Right cardiac atrium (tissue), 5 donors: Measurements from ENCODE around the gene DRAXIN. TPM values are rescaled to one million over a fixed set of nuclear protein-coding genes. Genes with fewer than 3 reads are reported as not detected.

Source experiments
- ATAC-seq, 2 donors: fragments of 200-7000 bp; cut with Tn5 transposase; one replicate each; pipeline versions ENCODE4 v1.8.0 to v1.9.1; 2020; ENCODE audit warnings: moderate library complexity in 2 of 2, mild to moderate bottlenecking in 1 of 2
- DNase-seq, 3 donors: peaks; one replicate each; pipeline ENCODE4 v3.0.0-alpha.2; 2020
- H3K27ac ChIP-seq: one replicate; pipeline ENCODE4 v1.5.1; 2013; ENCODE audit warnings: mild to moderate bottlenecking, low read length, control low read depth, moderate library complexity
- H3K27me3 ChIP-seq: one replicate; pipeline ENCODE4 v1.6.1; 2013; ENCODE audit not compliant: control insufficient read depth, insufficient read depth
- H3K4me1 ChIP-seq: one replicate; pipeline ENCODE4 v1.6.1; 2013; ENCODE audit warnings: low read length; ENCODE audit not compliant: control insufficient read depth, insufficient read depth
- H3K4me3 ChIP-seq: one replicate; pipeline ENCODE4 v1.5.1; 2013; ENCODE audit warnings: low read length, control low read depth
- H3K9me3 ChIP-seq: one replicate; pipeline ENCODE4 v1.6.1; 2013; ENCODE audit warnings: low read length; ENCODE audit not compliant: control insufficient read depth
- WGBS: extraction: QIAGEN DNeasy Blood & Tissue Kit; methylation state at CpG from one replicate; pipeline ENCODE4 v1.1.7; 2013; 5-methylcytosine and 5-hydroxymethylcytosine counted together
- intact Hi-C, 4 donors: fragments of 100-400 bp; cut with DNase I; formaldehyde crosslinking; loops; one replicate each; pipeline versions ENCODE4 v1.11.0 to v1.14.0; 2022 to 2023
- polyA plus RNA-seq: library from polyadenylated mRNA; stranded (reverse); fragments of 200-250 nt; gene quantifications from one replicate; pipeline ENCODE4 v1.2.3, GENCODE V29; 2013
- total RNA-seq, 4 donors: library from RNA; stranded (reverse); fragmentation: NEBNext Ultra II Directional; extraction: Animal tissue kit (Norgen Biotek cat#: 25700); gene quantifications; one replicate each; pipeline ENCODE4 v1.2.1, GENCODE V29; 2021
- donor health status: healthy with polysubstance abuse.
- donor health status: DM: no; HTN: yes; CAD: no.
- donor health status: DM: no; HTN: no; CAD: no.
- donor health status: DM: no; HTN: yes; CAD: no; lungs with severe emphysema.
- donor health status: DM: yes; HTN: yes; CAD: no.

Gene DRAXIN
- total and polyA plus RNA-seq, 5 donors, result 0.02 to 0.08 (median 0.03) TPM; not detected in 1

DNA sequence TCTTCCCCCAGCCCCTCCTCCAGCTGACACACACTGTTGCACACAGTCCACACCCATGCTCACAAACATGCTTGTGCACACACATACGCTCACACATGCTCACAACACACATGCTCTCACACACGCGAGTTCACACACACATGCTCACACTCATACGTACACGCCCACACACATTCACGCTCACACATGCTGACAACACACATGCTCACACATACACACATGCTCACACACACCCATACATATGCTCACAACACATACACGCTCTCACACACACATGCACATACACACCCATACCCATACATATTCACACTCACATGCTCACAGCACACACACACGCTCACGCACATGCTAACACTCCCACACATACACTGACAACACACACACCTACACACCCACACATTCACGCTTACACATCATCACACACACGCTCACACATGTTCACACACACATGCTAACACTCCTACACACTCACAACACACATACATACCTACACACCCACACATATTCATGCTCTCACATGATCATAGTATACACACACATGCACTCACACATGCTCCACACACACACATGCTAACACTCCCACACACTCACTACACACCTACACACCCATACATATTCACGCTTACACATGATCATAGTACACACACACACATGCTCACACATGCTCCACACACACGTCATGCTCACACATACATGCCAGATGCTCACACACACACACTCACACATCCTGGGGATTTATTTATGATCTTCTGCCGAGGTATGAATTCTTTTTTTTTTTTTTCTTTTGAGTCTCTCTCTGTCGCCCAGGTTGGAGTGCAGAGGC, 10.7 kb downstream of the DRAXIN start:
- DNase-seq (no peak), ATAC-seq (no peak)
- Histone ChIP-seq H3K4me1 (no peaks in the 10 kb centered on the region), H3K4me3 (no peak overlapping the region), H3K27me3 (no peaks in the 10 kb centered on the region), H3K9me3 (no peaks in the 10 kb centered on the region), H3K27ac (no peak overlapping the region)
- intact Hi-C loops, result loop anchor here in 1 of 4 donors (10.0 kb wide), 1 partner anchor 47 kb away; the partner anchor contains the start of genes FBXO2 and FBXO44
- WGBS, result 83% methylated on average over 15 of the region's 15 CpGs

DNA sequence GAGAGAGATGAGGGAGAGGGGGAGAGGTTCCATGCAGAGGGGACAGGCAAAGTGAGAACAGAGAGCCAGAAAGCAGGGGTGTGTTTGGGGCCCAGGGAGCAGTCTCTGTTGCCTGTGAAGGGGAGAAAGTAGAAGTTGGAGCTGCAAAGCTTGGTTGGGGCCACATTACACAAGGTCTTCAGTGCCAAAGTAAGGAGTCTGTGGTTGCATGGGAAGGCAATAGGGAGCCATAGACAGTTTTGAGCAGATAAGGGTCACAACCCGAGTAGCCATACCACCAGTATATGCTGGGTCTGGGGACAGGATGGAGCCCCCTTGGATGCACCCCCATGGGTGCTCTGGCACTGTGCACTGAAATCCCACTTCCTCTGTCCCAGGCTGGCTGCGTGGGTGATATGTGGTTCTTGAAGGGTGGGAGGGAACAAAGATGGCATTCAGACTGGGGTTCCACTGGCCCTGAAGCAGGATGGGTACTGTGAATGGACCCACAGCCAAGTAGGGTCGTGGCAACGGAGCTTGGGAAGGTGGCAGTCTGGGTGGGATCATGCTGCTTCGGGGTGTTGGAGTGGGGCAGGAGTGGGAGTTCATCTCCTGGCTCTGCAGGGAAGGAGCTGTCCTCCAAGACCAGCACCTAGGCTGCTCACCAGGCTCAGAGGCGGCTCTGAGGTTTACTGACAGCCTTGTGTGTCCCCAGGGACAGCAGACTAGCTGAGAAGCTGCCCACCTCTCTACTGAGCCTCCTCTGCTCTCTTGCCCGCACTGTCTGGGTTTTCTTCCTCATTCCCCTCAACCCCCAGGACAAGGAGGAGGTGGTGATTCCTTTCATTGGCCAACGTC, 12.1 kb downstream of the DRAXIN start:
- intact Hi-C loops, result loop anchor here in 1 of 4 donors (10.0 kb wide), 1 partner anchor 49 kb away; the partner anchor contains the start of genes FBXO2 and FBXO44
- H3K9me3 ChIP-seq, result no peaks in the 10 kb centered on the region
- no peaks in the 10 kb centered on the region for H3K27me3 ChIP-seq
- no peaks in the 10 kb centered on the region for H3K4me1 ChIP-seq
- ATAC-seq (no peak), DNase-seq (no peak)
- H3K4me3 ChIP-seq, result no peak overlapping the region
- 60% methylated on average over 8 of the region's 8 CpGs for WGBS
- no peak overlapping the region for H3K27ac ChIP-seq

DNA sequence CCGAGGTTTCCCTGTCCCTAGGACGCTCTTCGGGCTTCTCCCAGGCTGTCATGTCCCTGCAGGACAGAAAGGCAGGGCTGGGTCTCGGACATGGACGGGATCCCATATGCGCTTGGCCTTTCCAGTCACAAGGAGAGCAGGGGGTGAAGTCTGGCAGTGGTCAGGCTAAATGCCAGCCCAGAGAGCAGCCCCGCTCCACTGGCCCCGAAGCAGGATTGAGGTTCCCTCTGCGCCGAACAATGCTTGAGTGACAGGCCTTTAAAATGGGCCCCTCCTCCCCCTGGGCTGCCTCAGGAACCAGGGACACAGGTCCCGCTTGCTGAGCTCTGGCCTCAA, 12.7 kb downstream of the DRAXIN start:
- intact Hi-C loops, result loop anchor here in 1 of 4 donors (10.0 kb wide), 1 partner anchor 49 kb away; the partner anchor contains the start of genes FBXO2 and FBXO44
- Histone ChIP-seq H3K27ac (no peak overlapping the region), H3K9me3 (no peaks in the 10 kb centered on the region), H3K27me3 (no peaks in the 10 kb centered on the region), H3K4me3 (no peak overlapping the region), H3K4me1 (no peaks in the 10 kb centered on the region)
- DNase-seq, result no peak
- 63% methylated on average over 11 of the region's 11 CpGs for WGBS
- ATAC-seq, result no peak

DNA sequence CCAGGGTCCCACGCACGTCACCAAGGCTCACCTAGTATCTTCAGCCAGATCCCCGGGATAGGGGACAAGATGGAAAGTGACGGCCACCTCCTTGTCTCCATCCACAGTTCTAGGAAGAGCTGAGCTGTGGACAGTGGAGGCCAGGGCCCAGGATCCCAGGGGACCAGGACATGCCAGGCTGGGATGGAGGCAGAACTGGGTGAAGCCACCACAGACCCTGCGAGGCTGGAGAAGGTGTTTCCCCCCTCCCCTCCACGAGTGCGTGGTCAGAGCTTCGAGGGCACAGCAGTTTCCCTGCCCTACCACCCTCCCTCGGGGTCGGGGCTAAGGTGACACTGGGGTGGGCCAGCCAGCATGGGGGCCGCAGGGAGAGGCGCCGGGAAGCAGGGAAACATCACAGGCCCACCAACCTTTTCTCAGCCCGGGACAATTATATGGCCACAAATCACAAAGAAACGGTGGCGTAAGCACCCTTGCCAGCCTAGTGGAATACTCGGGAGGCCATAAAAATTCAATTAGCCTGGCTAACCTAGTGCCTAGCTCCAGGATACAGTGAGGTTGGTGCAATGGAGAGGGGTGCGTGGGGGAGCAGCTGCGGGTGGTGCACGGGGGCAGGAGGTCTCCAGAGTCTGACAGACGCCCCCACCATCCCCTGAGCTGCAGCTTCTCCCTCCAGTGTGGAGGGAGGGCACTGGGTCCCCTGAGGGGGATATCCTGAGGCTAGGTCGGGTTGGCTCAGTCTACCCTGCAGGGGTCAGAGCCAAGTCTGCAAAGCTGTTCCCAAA, 13.4 kb downstream of the DRAXIN start:
- DNase-seq (no peak), ATAC-seq (no peak)
- no peak overlapping the region for H3K4me3 ChIP-seq
- no peaks in the 10 kb centered on the region for H3K4me1 ChIP-seq
- intact Hi-C loops, result loop anchor here in 2 of 4 donors (5.0 to 10.0 kb wide), 2 partner anchors 43 to 50 kb away; partner anchors contain the start of genes FBXO2 (in 1 of the 2), FBXO44 (in 1 of the 2) and FBXO6 (in 1 of the 2)
- H3K9me3 ChIP-seq, result no peaks in the 10 kb centered on the region
- no peaks in the 10 kb centered on the region for H3K27me3 ChIP-seq
- no peak overlapping the region for H3K27ac ChIP-seq
- WGBS, result 79% methylated on average over 22 of the region's 22 CpGs

DNA sequence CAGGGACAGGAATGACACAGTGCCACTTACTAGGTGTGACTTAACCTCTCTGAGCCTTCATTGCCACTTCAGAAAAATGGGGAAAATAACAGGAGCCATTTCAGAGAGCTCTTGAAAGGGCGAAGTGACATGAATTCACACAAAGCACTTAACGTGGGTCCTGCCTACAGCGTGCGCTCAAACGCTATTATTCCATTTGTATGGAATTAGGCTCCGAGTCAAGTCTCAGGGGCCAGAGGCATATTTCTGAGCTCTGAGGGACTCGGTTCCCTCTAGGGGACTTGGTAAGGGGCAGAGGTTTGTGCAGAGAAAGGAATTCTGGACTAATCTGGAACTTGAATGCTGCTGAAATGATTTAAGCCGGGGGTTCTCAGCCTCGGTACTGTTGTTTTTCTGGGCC, 14.1 kb downstream of the DRAXIN start:
- H3K9me3 ChIP-seq, result no peaks in the 10 kb centered on the region
- no peak overlapping the region for H3K27ac ChIP-seq
- no peaks in the 10 kb centered on the region for H3K4me1 ChIP-seq
- 77% methylated on average over 9 of the region's 9 CpGs for WGBS
- H3K4me3 ChIP-seq, result no peak overlapping the region
- no peaks in the 10 kb centered on the region for H3K27me3 ChIP-seq
- ATAC-seq, result no peak
- DNase-seq, result no peak
- intact Hi-C loops, result loop anchor here in 2 of 4 donors (5.0 to 10.0 kb wide), 2 partner anchors 43 to 51 kb away; partner anchors contain the start of genes FBXO2 (in 1 of the 2), FBXO44 (in 1 of the 2) and FBXO6 (in 1 of the 2)

DNA sequence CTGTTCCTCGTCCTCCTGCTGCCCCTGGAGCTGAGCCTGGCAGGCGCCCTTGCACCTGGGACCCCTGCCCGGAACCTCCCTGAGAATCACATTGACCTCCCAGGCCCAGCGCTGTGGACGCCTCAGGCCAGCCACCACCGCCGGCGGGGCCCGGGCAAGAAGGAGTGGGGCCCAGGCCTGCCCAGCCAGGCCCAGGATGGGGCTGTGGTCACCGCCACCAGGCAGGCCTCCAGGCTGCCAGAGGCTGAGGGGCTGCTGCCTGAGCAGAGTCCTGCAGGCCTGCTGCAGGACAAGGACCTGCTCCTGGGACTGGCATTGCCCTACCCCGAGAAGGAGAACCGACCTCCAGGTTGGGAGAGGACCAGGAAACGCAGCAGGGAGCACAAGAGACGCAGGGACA, 14.8 kb downstream of the DRAXIN start:
- Histone ChIP-seq H3K4me3 (no peak overlapping the region), H3K4me1 (no peaks in the 10 kb centered on the region), H3K27me3 (no peaks in the 10 kb centered on the region), H3K27ac (no peak overlapping the region), H3K9me3 (no peaks in the 10 kb centered on the region)
- ATAC-seq (no peak), DNase-seq (no peak)
- 91% methylated on average over 14 of the region's 14 CpGs for WGBS
- intact Hi-C loops, result loop anchor here in 2 of 4 donors (5.0 to 10.0 kb wide), 2 partner anchors 44 to 51 kb away; partner anchors contain the start of genes FBXO2 (in 1 of the 2), FBXO44 (in 1 of the 2) and FBXO6 (in 1 of the 2)

DNA sequence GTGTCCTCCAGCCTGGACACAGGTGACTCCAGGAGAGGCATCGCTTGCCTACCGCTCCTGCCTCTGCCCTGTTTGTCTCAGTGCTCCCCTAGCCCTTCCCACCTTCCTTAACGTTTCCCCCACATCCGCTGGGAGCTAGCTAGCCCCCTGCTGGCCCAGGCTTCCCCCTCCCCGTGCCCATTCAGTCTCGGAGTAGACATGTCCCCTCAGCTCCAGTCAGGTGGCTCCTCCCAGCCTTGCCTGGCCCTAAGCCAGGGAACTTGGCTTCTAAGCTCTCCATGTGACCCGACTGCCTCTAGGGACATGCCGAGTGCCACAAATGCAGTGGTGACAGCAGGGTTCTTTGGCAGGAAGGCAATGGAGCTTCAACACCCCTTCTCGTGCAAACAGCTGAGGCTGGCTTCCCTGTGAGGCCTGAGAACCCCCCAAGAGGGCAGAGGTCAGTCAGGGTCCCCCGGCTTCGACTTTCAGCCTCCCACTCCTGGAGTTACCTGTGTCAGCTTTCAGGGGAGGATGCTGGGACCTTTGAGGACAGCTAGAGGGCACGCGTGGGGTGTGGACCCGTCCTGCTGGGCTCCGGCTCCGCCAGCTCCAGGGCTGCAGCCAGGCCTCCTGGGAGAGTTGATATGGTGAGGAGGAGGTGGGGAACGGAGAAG, 16.2 kb downstream of the DRAXIN start:
- Histone ChIP-seq H3K9me3 (no peaks in the 10 kb centered on the region), H3K27me3 (no peaks in the 10 kb centered on the region), H3K4me3 (no peak overlapping the region), H3K27ac (no peak overlapping the region), H3K4me1 (no peaks in the 10 kb centered on the region)
- ATAC-seq (peak; percentile 78 to 83), DNase-seq (peak; percentile 72 to 86 (median 85))
- WGBS, result 23% methylated on average over 17 of the region's 17 CpGs
- intact Hi-C loops, result loop anchor here in 2 of 4 donors (5.0 to 10.0 kb wide), 2 partner anchors 45 to 53 kb away; partner anchors contain the start of genes FBXO2 (in 1 of the 2), FBXO44 (in 1 of the 2) and FBXO6 (in 1 of the 2)

DNA sequence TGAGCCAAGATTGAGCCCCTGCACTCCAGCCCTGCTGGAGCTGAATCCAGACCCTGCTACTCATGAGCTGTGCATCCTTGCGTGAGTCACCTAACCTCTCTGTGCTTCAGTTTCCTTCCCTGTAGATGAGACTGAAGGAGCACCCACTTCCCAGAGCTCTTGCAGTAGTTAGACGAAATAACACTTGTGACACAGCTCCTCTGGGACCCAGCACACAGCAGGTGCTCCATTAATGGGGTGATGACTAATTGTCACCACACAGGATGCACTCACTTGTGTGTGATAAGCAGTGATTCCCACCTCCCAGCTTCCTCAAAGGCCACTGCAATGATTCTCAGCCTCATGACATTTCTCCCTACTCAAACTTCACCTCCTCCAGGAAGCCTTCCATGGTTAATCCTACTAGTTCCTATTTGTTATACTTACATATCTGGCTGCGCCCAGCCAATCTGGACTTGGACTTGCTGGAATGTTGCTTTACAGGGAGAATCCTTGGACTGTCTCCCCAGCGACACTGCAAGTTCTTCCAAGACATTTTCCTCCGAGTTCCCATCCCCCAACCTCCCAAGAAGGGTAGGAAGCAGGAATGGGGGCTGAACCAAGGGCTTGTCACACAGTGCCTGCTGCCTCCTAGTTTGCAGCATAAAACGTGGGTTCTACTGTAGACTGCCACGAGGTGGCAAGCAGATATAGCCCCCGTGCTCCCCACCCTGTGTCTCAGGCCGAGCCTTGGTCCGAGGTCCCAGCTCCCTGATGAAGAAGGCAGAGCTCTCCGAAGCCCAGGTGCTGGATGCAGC, 17.2 kb downstream of the DRAXIN start:
- DNase-seq (no peak), ATAC-seq (no peak)
- Histone ChIP-seq H3K27ac (no peak overlapping the region), H3K4me1 (no peaks in the 10 kb centered on the region), H3K4me3 (no peak overlapping the region), H3K9me3 (no peaks in the 10 kb centered on the region), H3K27me3 (no peaks in the 10 kb centered on the region)
- 72% methylated on average over 11 of the region's 11 CpGs for WGBS
- intact Hi-C loops, result loop anchor here in 2 of 4 donors (5.0 to 10.0 kb wide), 2 partner anchors 46 to 54 kb away; partner anchors contain the start of genes FBXO2 (in 1 of the 2), FBXO44 (in 1 of the 2) and FBXO6 (in 1 of the 2)

DNA sequence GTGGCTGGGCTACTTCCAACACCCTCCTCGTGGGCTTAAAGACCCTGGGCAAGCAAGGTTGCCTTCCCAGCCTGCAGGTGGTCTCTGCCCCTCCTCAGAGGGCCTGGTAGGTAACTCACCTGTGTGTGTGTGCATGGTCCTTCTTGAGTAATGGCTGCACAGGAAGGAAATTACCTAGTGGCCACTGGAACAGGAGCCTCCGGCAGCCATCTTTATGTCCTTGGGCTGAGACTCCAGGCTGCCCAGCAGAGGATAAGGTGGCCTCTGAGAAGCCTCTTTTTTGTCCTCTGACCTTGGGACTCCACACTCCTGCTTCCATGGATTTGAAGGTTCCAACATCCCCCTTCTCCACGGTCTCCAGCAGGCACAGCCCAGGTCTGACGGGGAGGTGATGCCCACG, 20.0 kb downstream of the DRAXIN start:
- intact Hi-C loops, result no loop called here
- 92% methylated on average over 5 of the region's 5 CpGs for WGBS
- Histone ChIP-seq H3K9me3 (no peaks in the 10 kb centered on the region), H3K27ac (no peak overlapping the region), H3K4me3 (no peak overlapping the region), H3K4me1 (no peaks in the 10 kb centered on the region), H3K27me3 (no peaks in the 10 kb centered on the region)
- DNase-seq (no peak), ATAC-seq (no peak)
